HCT116 (cell line): ENCODE results near the gene WDR17.

Experiments used
- CTCF ChIP-seq, 3 experiments: fragments of 200-600 bp in 1 of 3; sonication (generic) in 1 of 3; IDR thresholded peaks in 2 of 3; conservative IDR thresholded peaks in 1 of 3; 2 replicates each; pipeline ENCODE4 v1.5.1; 2012 to 2017; ENCODE audit warnings: low read depth in 2 of 3, low read length in 2 of 3, antibody characterized with exemption in 1 of 3, borderline replicate concordance in 1 of 3, control low read depth in 1 of 3, mild to moderate bottlenecking in 1 of 3, mixed read lengths in 1 of 3, mixed run types in 1 of 3, moderate library complexity in 1 of 3; ENCODE audit not compliant: insufficient read depth in 1 of 3
- ELF1 ChIP-seq: IDR thresholded peaks from 2 replicates; pipeline ENCODE4 v1.6.1; 2012; ENCODE audit warnings: low read depth, borderline replicate concordance

GRCh38 chr4:176198316-176198903, 132.8 kb downstream of the WDR17 start:
- no peak for TF ChIP-seq ELF1
- TF ChIP-seq CTCF (IDR thresholded peaks at IDR 0.05 in 2 of 3, conservative IDR thresholded peaks at IDR 0.05 in 1 of 3; ENCODE audit: borderline replicate concordance in 1 of 3, insufficient read depth in 1 of 3, low read depth in 2 of 3, low read length in 2 of 3), result no peak
